ENCODE measurements around the gene THSD4.

Gene THSD4

GRCh38 chr15:71288348-71288955 is 173.2 kb downstream of the THSD4 start:
- TF ChIP-seq CTCF (IDR thresholded peaks at IDR 0.05; ENCODE audit: low read depth, low read length, missing control alignments) = no peak
- no peak for DNase-seq (ENCODE audit: extremely low read depth, low read depth)
- no peak overlapping the region for H3K4me3 ChIP-seq (replicated peaks; ENCODE audit: low read depth, low read length)

GRCh38 chr15:71290002-71290401 is 174.7 kb downstream of the THSD4 start:
- no peak for DNase-seq (ENCODE audit: extremely low read depth, low read depth)
- no peak for TF ChIP-seq CTCF (IDR thresholded peaks at IDR 0.05; ENCODE audit: low read depth, low read length, missing control alignments)
- no peak overlapping the region for H3K4me3 ChIP-seq (replicated peaks; ENCODE audit: low read depth, low read length)

- no peak for TF ChIP-seq CTCF (IDR thresholded peaks at IDR 0.05; ENCODE audit: low read depth, low read length, missing control alignments)
- H3K4me3 ChIP-seq (replicated peaks; ENCODE audit: low read depth, low read length) = no peak overlapping the region
- DNase-seq (ENCODE audit: extremely low read depth, low read depth) = no peak
Observed at GRCh38 chr15:71290881-71291635, 175.8 kb downstream of the THSD4 start.

- TF ChIP-seq CTCF (IDR thresholded peaks at IDR 0.05; ENCODE audit: low read depth, low read length, missing control alignments) = no peak
Observed at GRCh38 chr15:71291723-71292122, 176.5 kb downstream of the THSD4 start.

GRCh38 chr15:71293723-71294122 is 178.5 kb downstream of the THSD4 start:
- H3K4me3 ChIP-seq (replicated peaks; ENCODE audit: low read depth, low read length) = no peak overlapping the region
- DNase-seq (ENCODE audit: extremely low read depth, low read depth) = no peak
- TF ChIP-seq CTCF (IDR thresholded peaks at IDR 0.05; ENCODE audit: low read depth, low read length, missing control alignments) = no peak

More at GRCh38 chr15:71291723-71292122, 176.5 kb downstream of the THSD4 start:
- no peak overlapping the region for H3K4me3 ChIP-seq (replicated peaks; ENCODE audit: low read depth, low read length)
- DNase-seq (ENCODE audit: extremely low read depth, low read depth) = no peak

GRCh38 chr15:71294251-71294910 is 179.1 kb downstream of the THSD4 start:
- TF ChIP-seq CTCF (IDR thresholded peaks at IDR 0.05; ENCODE audit: low read depth, low read length, missing control alignments) = no peak
- peak; percentile 83 for DNase-seq (ENCODE audit: extremely low read depth, low read depth)
- no peak overlapping the region for H3K4me3 ChIP-seq (replicated peaks; ENCODE audit: low read depth, low read length)
